ENCODE results near the gene CST6. TPM values are rescaled to one million over a fixed set of nuclear protein-coding genes. Genes with fewer than 3 reads are reported as not detected.

CST6 gene
- total and polyA plus RNA-seq, 2 of the 13 experiments (the other 11 are each of a cell fraction or from before 2014, with no cell fraction given) = not detected

DNA sequence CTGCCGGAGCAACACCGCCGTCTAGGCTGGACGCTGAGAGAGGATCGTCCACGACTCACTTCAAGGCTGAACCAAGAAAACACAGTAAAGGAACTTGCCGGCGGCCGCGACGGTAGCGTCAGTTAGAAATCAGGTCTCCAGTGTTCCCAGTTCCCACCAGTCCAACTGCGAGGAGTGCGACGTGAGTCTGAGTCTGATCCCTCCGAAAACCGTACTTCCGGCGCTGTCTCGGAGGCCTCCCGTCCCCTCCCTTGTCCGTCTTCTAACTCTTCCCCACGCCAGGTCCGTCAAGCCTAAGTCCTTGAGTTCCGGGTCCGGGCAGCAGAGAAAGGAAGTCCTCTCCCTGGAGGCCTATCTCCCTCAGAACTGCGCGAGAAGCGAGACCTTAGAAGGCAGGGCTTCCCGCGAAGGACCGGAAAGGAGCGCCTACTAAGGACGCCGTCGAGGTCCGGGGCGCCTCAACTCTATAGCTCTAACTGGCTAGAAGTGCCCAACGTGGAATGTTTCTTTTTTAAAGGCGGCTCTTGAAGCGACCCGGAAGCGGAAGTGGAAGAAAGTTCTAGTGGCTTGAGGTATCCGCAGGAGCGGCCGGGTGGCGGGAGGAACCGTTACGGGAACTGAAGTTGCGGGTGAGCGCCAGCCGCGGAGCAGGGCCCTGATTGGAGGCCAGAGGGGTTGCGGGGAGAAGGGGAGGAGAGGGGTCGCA is 9.7 kb upstream of the CST6 start, which contains the start of the genes BANF1 and EIF1AD (continued):
- TF ChIP-seq, protein P1, sequence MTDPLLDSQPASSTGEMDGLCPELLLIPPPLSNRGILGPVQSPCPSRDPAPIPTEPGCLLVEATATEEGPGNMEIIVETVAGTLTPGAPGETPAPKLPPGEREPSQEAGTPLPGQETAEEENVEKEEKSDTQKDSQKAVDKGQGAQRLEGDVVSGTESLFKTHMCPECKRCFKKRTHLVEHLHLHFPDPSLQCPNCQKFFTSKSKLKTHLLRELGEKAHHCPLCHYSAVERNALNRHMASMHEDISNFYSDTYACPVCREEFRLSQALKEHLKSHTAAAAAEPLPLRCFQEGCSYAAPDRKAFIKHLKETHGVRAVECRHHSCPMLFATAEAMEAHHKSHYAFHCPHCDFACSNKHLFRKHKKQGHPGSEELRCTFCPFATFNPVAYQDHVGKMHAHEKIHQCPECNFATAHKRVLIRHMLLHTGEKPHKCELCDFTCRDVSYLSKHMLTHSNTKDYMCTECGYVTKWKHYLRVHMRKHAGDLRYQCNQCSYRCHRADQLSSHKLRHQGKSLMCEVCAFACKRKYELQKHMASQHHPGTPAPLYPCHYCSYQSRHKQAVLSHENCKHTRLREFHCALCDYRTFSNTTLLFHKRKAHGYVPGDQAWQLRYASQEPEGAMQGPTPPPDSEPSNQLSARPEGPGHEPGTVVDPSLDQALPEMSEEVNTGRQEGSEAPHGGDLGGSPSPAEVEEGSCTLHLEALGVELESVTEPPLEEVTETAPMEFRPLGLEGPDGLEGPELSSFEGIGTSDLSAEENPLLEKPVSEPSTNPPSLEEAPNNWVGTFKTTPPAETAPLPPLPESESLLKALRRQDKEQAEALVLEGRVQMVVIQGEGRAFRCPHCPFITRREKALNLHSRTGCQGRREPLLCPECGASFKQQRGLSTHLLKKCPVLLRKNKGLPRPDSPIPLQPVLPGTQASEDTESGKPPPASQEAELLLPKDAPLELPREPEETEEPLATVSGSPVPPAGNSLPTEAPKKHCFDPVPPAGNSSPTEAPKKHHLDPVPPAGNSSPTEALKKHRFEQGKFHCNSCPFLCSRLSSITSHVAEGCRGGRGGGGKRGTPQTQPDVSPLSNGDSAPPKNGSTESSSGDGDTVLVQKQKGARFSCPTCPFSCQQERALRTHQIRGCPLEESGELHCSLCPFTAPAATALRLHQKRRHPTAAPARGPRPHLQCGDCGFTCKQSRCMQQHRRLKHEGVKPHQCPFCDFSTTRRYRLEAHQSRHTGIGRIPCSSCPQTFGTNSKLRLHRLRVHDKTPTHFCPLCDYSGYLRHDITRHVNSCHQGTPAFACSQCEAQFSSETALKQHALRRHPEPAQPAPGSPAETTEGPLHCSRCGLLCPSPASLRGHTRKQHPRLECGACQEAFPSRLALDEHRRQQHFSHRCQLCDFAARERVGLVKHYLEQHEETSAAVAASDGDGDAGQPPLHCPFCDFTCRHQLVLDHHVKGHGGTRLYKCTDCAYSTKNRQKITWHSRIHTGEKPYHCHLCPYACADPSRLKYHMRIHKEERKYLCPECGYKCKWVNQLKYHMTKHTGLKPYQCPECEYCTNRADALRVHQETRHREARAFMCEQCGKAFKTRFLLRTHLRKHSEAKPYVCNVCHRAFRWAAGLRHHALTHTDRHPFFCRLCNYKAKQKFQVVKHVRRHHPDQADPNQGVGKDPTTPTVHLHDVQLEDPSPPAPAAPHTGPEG (CRISPR knock-in tag; IDR thresholded peaks at IDR 0.05) = 0 out of 2 replicates have a peak, but pooled peaks have one; percentile 5
- TF ChIP-seq, protein P2, sequence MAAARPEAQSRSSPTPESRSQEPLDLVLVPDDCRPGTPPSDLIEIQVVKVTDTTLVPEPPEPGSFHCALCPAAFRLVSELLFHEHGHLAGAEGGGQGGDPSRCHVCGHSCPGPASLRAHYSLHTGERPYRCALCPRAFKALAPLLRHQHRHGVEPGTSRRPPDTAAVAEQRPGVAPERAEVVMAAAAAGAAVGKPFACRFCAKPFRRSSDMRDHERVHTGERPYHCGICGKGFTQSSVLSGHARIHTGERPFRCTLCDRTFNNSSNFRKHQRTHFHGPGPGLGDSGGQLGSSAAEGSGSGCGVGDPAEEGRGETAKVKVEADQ (CRISPR knock-in tag; IDR thresholded peaks at IDR 0.05; ENCODE audit: borderline replicate concordance) = no peak
- TF ChIP-seq, protein P3, sequence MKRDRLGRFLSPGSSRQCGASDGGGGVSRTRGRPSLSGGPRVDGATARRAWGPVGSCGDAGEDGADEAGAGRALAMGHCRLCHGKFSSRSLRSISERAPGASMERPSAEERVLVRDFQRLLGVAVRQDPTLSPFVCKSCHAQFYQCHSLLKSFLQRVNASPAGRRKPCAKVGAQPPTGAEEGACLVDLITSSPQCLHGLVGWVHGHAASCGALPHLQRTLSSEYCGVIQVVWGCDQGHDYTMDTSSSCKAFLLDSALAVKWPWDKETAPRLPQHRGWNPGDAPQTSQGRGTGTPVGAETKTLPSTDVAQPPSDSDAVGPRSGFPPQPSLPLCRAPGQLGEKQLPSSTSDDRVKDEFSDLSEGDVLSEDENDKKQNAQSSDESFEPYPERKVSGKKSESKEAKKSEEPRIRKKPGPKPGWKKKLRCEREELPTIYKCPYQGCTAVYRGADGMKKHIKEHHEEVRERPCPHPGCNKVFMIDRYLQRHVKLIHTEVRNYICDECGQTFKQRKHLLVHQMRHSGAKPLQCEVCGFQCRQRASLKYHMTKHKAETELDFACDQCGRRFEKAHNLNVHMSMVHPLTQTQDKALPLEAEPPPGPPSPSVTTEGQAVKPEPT (CRISPR knock-in tag; IDR thresholded peaks at IDR 0.05; ENCODE audit: low read depth) = 0 out of 2 replicates have a peak, but pooled peaks have one; percentile 81
- TF ChIP-seq ZNF136 (CRISPR knock-in tag; IDR thresholded peaks at IDR 0.05; ENCODE audit: low read depth) (peak; percentile 97), CBX5 (CRISPR knock-in tag; IDR thresholded peaks at IDR 0.05; ENCODE audit: borderline replicate concordance) (peak; percentile 87; the same call in 1 of the 2 replicates), NBN (conservative IDR thresholded peaks at IDR 0.05) (no peak), EZH2 (conservative IDR thresholded peaks at IDR 0.05; ENCODE audit: low read depth, low read length) (no peak), ZNF879 (CRISPR knock-in tag; IDR thresholded peaks at IDR 0.05) (no peak), ERF (CRISPR knock-in tag; IDR thresholded peaks at IDR 0.05) (peak; percentile 44)
- TF ChIP-seq, protein P4, sequence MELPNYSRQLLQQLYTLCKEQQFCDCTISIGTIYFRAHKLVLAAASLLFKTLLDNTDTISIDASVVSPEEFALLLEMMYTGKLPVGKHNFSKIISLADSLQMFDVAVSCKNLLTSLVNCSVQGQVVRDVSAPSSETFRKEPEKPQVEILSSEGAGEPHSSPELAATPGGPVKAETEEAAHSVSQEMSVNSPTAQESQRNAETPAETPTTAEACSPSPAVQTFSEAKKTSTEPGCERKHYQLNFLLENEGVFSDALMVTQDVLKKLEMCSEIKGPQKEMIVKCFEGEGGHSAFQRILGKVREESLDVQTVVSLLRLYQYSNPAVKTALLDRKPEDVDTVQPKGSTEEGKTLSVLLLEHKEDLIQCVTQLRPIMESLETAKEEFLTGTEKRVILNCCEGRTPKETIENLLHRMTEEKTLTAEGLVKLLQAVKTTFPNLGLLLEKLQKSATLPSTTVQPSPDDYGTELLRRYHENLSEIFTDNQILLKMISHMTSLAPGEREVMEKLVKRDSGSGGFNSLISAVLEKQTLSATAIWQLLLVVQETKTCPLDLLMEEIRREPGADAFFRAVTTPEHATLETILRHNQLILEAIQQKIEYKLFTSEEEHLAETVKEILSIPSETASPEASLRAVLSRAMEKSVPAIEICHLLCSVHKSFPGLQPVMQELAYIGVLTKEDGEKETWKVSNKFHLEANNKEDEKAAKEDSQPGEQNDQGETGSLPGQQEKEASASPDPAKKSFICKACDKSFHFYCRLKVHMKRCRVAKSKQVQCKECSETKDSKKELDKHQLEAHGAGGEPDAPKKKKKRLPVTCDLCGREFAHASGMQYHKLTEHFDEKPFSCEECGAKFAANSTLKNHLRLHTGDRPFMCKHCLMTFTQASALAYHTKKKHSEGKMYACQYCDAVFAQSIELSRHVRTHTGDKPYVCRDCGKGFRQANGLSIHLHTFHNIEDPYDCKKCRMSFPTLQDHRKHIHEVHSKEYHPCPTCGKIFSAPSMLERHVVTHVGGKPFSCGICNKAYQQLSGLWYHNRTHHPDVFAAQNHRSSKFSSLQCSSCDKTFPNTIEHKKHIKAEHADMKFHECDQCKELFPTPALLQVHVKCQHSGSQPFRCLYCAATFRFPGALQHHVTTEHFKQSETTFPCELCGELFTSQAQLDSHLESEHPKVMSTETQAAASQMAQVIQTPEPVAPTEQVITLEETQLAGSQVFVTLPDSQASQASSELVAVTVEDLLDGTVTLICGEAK (IDR thresholded peaks at IDR 0.05) = peak; percentile 96
- TF ChIP-seq, protein P4 (CRISPR knock-in tag; IDR thresholded peaks at IDR 0.05) = peak; percentile 90

Data from HepG2 (cell line).